ENCODE data around the gene ARHGAP4. TPM values are rescaled to one million over a fixed set of nuclear protein-coding genes. Genes with fewer than 3 reads are reported as not detected.

The ARHGAP4 gene
- total RNA-seq, 1 experiment from 2014 or later = 15.0 TPM

DNA sequence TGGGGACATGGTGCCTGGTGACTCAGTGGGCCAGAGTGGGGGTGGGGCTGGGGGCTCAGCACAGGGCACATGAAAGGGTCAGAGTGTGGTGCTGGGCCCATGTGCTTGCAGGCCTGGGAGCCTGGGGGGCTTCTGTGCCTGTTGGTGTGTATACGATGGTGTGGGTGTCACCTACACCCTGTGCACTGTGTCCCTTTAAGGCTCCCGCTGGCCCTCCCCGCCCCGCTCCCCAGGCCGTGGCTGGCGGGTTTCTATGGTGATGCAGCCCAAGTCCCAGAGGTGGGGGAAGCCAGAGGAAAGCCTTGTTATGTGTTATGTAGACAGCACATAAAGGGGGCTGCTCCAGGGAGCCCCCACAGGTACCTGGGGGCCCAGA lies 45.6 kb downstream of the ARHGAP4 start:
- no peak for DNase-seq (ENCODE audit: low read depth, low spot score)
- in situ Hi-C loops (cut with HindIII; ENCODE audit: low pct_unique_long_range_greater_than_20kb, low sequenced_read_pairs) = no loop called here

DNA sequence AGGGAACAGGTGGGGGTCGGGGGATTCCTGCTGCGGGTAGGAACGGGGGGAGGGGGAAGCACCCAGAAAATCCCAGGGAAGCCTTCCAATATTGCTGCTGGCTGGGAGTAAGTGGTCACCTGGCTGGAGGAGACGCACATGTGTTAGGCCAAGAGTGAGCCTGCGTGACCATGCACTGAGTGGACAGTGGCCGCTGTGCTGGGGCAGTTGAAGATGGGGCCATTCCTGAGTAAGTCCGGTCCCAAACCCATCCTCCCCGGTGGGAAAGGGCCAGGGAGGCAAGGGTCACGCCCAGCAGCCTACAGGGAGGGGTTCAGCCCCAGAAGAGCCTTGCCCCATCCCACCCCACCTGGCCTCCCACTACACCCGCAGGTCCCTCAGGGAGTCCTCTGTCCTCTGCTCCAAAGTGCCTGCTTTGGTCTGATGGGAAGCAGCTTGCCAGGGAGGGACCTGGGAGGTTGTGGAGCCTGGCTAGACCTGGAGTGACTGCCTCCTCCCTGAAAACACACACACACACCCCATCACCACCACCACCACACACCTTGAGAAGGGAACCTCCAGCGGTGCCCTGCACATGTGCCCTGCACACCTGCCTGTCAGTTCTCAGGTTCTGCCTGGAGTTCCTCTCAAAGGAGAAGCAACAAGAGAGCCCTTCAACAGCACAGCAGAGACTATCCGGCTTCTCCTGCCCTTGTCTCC lies 46.2 kb downstream of the ARHGAP4 start:
- in situ Hi-C loops (cut with HindIII; ENCODE audit: low pct_unique_long_range_greater_than_20kb, low sequenced_read_pairs) = no loop called here
- DNase-seq (ENCODE audit: low read depth, low spot score) = no peak

DNA sequence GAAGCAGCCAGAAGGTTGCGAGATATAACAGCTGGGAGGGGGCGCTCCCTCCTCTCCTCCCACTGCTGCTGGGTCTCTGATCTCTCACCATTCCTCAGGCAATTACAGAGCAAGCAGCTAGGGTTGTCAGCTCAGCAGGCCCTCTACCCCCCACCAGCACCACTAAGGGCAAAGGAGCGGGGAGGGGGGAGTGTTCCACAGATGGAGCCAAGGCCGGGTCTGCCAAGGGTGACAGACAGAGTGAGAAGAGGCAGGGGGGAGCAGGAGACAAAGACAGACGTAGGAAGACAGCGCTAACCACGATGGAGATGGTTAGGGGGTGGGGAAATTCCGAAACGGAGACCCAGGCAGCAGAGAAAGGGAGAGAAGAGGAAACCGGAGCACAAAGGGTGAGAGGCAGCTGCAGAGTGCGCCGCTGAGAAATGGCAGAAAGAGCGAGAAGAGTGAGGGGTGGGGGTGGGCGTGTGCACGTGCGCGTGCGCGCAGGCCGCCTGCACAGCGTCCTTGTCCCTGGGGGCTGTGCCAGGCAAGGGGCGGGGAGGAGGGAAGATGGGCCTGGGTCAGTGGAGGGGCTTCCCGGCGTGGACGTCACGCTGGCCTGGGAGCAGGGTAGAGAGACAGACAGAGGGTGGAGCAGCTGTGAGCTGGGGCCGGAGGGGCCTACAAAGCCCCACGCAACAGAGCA lies 47.0 kb downstream of the ARHGAP4 start:
- DNase-seq (ENCODE audit: low read depth, low spot score) = no peak
- in situ Hi-C loops (cut with HindIII; ENCODE audit: low pct_unique_long_range_greater_than_20kb, low sequenced_read_pairs) = no loop called here

DNA sequence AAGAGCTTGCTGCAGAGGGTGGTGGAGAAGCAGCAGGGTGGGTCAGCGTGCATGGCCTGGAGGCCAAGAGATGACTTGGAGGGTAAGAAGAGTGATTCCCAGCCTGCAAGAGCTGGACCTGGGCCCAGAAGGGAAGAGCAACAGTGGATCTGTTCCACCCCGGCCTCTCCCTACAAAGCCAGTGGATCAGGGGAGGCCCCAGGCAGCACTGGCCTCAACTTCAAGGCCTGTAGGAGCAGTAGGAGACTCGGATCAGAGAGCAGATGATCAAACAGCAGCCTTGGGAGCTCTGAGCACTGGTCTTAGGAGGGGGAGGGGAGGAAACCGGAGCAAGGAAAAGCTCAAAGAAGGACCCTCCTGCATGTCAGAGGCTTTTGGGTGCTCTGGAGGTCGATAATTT lies 47.7 kb downstream of the ARHGAP4 start:
- DNase-seq (ENCODE audit: low read depth, low spot score) = no peak
- in situ Hi-C loops (cut with HindIII; ENCODE audit: low pct_unique_long_range_greater_than_20kb, low sequenced_read_pairs) = no loop called here

DNA sequence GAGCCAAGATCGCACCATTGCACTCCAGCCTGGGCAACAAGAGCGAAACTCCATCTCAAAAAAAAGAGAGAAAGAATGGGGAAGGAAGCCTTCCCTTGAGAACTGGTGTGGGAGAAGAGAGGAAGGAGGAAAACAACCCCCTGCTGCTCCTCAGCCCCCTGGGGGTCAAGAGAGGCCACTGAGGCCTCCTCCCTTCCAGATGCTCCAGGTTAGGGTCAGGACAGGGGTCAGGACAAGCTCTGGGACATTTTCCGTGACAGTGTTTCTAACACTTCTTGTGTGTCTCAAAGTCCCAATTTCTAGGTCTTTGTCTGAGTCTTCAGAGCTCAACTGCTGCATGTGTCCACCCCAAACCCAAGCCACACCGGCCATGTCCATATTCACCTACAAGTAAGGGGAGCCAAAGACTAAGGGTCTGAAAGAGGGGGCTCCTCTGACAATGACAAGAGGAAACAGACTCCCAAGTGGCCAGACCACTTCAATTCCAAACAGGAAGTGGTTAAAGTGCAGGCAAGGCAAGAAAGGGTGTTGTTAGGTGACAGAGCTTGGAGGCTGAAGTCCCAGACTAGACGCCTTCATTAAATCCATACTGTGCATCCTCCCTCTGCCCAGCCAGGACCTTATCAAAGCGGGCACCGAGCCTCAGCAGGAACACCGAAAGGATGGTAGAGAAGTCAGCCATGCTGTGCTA lies 48.3 kb downstream of the ARHGAP4 start:
- in situ Hi-C loops (cut with HindIII; ENCODE audit: low pct_unique_long_range_greater_than_20kb, low sequenced_read_pairs) = no loop called here
- DNase-seq (ENCODE audit: low read depth, low spot score) = no peak

DNA sequence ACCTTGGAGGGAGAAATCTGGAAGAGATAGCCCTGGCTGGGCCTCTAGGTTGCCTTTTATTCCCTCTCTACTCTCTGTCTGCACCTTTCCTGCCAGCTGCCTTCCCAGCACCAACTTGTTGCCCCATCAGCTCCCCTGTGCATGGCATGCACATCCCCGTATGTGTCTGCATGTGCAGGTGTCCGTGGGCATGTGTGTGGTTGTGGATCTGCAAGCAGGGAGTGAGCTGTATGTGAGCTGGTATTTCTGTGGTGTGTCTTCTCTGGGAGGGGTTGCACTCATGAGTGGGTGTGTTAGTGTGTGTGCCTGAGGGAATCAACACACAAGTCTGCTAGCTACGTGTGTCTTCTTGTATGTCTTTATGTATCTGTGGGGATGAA lies 50.0 kb downstream of the ARHGAP4 start:
- in situ Hi-C loops (cut with HindIII; ENCODE audit: low pct_unique_long_range_greater_than_20kb, low sequenced_read_pairs) = no loop called here
- no peak for DNase-seq (ENCODE audit: low read depth, low spot score)

DNA sequence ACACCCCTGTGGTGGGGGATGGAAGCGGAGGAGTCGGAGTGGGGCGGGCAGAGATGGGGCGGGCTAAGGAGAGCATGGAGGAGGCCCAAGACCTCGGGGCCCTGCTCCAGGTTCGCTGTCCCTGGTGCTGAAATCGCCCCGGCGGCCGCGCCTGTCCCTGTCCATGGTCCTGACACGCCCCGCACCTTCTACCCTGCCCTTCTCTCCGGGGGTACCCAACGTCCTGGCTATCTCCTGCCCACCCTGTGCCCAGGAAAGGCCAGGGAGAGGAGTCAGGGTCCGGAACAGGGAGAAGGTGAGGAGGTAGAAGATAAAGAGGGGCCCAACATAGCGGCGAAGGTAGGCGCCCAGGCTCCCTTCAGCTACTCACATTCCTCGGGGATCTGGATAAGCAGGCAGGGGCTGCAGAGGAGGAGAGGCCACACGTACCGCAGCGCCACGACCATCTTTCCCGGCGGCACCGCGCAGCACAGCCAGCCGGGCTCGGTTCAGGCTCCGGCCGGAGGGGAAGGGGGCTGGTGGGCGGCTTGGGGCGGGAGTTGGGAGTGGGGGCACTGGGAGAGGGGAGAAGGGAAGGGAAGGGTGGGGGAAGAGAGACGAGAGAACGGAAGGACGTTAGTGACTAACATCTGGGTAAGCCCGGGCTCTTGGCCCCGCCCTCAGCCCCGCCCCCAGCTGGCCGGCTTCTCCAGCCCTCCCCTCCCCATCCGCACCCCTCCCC lies 50.5 kb downstream of the ARHGAP4 start:
- no peak for DNase-seq (ENCODE audit: low read depth, low spot score)
- in situ Hi-C loops (cut with HindIII; ENCODE audit: low pct_unique_long_range_greater_than_20kb, low sequenced_read_pairs) = no loop called here

DNA sequence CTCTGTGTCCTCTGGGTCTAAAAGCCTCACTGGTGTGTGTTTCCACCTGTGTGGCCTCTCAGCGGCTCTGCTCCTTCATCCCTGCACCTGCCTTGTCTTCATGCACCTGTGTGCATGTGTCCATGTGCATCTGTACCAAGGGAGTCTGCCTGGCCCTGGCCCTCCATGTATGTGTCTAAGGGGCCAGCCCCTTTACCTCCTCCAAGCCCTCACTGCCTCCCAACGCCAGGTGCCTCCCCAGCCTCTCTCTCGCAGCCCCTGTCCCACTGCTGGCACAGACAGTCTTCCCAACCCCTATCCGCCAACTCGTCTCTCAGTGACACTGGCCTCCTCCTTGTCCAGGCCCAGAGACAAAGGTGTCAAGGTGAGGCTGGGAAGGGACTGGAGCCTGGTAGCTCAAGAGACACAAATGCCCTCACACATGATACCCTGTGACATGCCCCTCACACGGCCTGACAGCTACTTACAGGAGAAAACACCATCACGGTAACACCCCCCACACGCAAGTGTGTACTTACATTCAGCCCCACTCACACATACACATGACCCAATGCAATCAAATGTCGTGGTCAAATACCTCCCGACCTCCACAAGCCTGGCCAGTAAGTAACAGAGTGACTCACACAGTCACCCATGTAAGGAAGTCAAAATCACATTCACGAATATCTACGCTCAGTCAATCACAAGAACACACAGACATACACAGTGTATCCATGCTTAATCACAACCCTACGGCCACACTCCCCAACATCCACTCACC lies 51.5 kb downstream of the ARHGAP4 start:
- in situ Hi-C loops (cut with HindIII; ENCODE audit: low pct_unique_long_range_greater_than_20kb, low sequenced_read_pairs) = no loop called here
- no peak for DNase-seq (ENCODE audit: low read depth, low spot score)

DNA sequence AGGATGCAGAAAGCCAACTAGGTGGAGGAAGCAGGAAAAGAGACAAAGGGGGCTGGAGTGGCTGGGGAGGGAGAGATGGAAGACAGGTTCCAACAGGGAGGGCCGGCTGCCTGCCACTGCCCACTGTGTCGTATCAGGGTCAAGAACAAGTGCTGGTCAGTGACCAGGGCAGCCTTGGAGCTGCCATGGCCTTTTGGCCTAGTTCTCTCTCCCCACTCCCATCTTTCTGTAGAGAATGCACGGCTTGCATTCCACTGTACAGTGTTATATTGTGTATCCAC lies 52.0 kb downstream of the ARHGAP4 start:
- no peak for DNase-seq (ENCODE audit: low read depth, low spot score)
- in situ Hi-C loops (cut with HindIII; ENCODE audit: low pct_unique_long_range_greater_than_20kb, low sequenced_read_pairs) = no loop called here

DNA sequence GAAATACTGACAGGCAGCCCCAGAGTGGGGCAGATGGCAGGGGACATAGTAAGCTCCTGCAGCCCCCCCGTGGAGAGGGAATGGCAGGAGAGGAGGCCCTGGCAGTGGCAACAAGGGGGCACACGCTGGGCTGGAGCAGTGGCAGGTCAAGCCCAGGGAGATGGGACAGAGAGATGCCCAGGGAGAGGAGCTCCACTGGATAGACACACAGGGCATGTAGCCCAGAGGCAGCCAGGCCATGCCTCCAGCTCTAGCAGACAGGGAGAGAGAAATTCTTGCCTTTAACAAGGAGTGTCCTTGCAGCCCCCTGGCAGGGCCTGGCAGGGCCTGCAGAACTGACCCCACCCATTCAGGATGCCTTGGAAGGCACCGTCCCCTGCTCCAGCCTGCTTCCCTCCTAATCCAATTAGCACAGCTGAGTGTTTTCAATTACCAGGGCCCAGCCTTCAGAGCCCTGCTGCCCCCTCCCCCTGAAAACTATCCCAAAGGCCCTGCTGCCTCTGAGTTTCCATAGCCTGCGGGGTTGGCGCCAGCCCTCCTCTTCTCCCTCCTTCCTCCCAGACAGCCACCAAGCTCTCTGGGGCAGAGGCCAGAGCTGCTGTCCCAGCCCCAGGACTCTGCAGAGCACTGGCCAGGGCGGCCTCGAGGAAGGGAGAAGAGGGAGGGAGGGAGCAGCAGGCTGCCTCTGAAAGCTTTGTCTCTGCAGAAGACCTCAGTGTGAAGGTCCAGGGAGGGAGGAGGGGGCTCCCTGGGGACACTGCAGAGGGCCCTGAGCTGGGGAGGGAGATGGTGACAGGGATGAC lies 52.6 kb downstream of the ARHGAP4 start:
- in situ Hi-C loops (cut with HindIII; ENCODE audit: low pct_unique_long_range_greater_than_20kb, low sequenced_read_pairs) = no loop called here
- no peak for DNase-seq (ENCODE audit: low read depth, low spot score)

DNA sequence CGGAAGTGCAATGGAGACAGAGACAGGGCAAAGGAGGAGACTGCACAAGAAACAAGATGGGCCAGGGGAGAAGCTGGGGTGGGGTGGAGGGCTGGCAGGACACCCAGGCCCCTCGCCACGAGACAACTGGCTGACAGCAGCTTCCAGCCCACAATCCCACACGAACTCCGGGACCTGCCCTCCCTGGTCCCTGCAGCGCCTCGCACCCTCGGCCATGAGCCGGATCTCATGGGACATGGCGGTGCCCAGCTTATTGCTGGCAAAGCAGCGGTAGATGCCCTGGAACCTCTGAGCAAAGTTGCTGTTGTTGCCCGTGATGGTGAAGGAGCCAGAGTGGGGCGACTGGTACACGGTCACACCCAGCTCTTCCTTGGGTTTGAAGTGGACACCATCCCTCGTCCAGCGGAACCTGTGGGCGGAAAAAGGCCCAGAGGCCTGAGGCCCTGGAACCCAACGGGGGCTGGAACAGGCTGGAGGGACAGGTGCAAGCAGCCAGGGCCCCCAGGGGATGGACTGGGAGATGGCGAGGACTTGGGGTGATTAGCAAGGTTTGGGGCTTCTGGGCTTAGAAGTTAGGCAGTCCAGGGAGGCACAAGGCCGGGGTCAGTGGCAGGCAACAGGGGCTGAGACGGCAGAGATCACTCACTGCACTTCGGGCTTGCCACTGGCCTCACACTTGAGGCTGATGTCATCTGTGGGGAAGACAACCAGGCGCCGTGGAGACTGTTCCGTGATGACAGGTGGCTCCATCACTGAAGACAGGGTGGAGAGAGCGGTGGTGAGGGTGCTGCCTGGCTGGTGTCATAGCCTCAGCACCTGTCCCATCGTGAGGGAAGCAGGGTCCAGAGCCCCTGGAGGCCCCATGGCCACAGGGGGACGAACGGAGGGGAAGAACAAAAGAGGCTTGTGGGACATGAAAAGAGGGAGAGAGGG lies 53.9 kb downstream of the ARHGAP4 start:
- in situ Hi-C loops (cut with HindIII; ENCODE audit: low pct_unique_long_range_greater_than_20kb, low sequenced_read_pairs) = no loop called here
- no peak for DNase-seq (ENCODE audit: low read depth, low spot score)

DNA sequence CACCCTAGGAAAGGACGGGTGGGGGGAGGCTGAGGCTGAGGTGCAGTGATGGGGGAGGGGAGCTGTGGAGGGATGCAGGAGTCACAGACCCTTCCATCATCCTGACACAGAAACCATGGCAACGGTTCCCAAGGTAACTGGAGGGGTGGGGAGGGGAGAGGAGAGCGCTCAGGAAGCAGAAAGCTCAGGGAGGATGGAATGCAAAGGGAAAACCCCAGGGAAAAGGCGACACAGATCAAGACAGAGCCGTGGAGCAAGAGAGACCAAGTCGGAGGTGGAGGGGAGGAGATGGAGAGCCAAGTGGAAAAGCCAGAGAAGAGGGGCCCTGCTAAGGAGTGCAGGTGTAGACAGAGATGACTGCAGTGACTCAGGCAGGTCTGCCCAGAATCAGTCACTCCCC lies 54.6 kb downstream of the ARHGAP4 start:
- in situ Hi-C loops (cut with HindIII; ENCODE audit: low pct_unique_long_range_greater_than_20kb, low sequenced_read_pairs) = no loop called here

DNA sequence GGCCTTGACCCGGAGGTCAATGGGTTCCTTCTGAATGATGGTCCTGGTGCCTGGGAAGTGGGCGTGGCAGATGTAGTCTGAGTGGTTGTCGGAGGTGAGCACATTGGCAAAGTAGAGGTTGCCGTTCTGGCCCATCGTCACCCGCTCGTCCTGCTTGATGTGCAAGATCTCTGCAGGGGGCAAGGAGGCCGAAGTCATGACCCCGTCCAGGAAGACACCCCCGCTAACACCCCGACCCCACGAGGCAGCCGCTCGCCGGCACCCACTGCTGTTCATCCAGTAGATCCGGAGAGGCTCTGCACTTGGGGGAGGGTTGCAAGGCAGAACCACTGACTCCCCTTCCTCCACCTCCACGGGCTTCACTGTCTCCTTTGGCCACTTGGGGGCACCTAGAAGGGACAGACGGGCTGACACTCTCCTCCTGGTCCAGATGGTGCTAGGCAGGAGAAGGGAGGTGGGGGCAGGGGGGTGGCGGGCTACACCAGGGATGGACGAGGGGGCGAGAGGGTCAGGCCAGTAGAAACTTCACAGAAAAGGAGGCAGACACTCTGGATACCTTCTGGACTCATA lies 55.2 kb downstream of the ARHGAP4 start:
- DNase-seq (ENCODE audit: low read depth, low spot score) = no peak
- in situ Hi-C loops (cut with HindIII; ENCODE audit: low pct_unique_long_range_greater_than_20kb, low sequenced_read_pairs) = no loop called here

More for the DNA sequence above, 54.6 kb downstream of the ARHGAP4 start:
- no peak for DNase-seq (ENCODE audit: low read depth, low spot score)

DNA sequence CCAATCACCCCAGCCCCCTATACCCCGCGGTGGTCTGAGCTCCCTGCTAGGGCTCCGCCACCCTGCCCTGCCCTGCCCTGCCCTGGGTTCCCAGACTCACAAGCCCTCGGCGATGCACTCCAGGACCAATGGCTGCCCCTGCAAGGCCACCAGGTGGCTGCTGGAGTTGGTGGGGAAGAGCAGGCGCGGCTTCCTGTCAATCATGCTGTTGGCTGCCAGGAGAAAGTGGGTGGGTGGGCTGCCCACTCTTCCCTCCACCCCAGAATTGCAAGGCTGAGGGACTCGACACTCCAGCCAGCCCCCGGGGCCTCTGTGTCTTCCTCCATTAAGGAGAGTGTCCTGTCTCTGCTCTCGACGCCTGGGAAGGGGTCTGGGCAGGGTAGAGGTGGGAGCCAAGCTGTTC lies 55.8 kb downstream of the ARHGAP4 start:
- DNase-seq (ENCODE audit: low read depth, low spot score) = no peak
- in situ Hi-C loops (cut with HindIII; ENCODE audit: low pct_unique_long_range_greater_than_20kb, low sequenced_read_pairs) = no loop called here

DNA sequence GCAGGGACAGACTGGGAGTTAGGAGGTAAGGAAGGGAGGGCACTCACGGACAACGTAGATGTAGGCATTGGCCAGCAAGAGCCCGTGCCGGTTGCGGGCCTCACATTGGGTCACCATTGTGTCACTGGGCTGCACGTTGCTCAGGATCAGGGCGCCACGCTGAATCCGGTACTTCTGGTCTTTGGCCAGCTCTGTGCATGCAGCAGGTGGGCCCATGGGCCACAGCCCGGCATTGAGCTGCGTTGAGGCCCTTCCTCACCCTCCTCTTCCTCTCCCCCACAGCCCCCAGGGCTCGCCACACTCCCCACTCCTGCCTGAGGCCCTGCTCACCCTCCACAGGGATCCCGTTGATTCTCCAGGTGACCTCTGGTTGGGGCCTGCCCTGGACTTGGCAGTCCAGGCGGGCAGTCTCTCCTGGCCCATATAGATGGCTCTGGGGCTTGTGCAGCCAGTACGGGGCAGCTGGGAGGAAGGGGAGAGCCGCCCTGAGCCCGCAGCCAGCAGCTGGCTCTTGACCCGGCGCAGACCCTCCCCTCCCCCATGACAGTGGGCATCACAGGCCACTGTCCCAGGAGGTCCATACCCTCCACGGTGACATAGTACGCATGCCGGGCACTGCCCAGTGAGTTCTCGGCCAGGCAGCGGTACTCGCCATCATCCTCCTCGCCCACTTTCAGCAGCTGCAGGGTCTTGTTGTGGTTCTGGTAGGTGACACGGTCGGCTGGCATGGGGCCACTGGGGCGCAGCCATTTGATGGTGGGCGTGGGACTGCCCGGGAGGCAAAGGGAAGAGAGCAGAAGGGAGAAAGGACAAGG lies 56.4 kb downstream of the ARHGAP4 start:
- in situ Hi-C loops (cut with HindIII; ENCODE audit: low pct_unique_long_range_greater_than_20kb, low sequenced_read_pairs) = no loop called here
- no peak for DNase-seq (ENCODE audit: low read depth, low spot score)
